H9 (cell line): ENCODE data around the gene RPS8. TPM values are rescaled to one million over a fixed set of nuclear protein-coding genes. Genes with fewer than 3 reads are reported as not detected.

Experiments
- DNase-seq: peaks from one replicate; pipeline ENCODE4 v3.0.0-alpha.2; 2017
- H2AFZ ChIP-seq: one replicate; pipeline ENCODE4 v1.6.1; 2013; ENCODE audit warnings: mild to moderate bottlenecking, low read length, control low read depth, moderate library complexity
- H2AK5ac ChIP-seq: 2 replicates; pipeline ENCODE4 v1.6.1; 2013; ENCODE audit warnings: low read length, control low read depth, mixed read lengths; ENCODE audit not compliant: insufficient read length
- H2BK120ac ChIP-seq: one replicate; pipeline ENCODE4 v1.6.1; 2013; ENCODE audit warnings: low read depth, mild to moderate bottlenecking, low read length, control low read depth, inconsistent platforms; ENCODE audit not compliant: poor library complexity, severe bottlenecking
- H2BK12ac ChIP-seq: 2 replicates; pipeline ENCODE4 v1.6.1; 2013; ENCODE audit warnings: low read length, control low read depth, mixed read lengths, low read depth; ENCODE audit not compliant: insufficient read length
- H2BK15ac ChIP-seq: 2 replicates; pipeline ENCODE4 v1.6.1; 2013; ENCODE audit warnings: low read depth, low read length, control low read depth
- H2BK20ac ChIP-seq: one replicate; pipeline ENCODE4 v1.6.1; 2013; ENCODE audit warnings: low read depth, mild to moderate bottlenecking, low read length, control low read depth, inconsistent platforms; ENCODE audit not compliant: poor library complexity, severe bottlenecking
- H2BK5ac ChIP-seq: 2 replicates; pipeline ENCODE4 v1.6.1; 2013; ENCODE audit warnings: low read length, control low read depth, mixed read lengths; ENCODE audit not compliant: insufficient read length
- H3K14ac ChIP-seq: 2 replicates; pipeline ENCODE4 v1.6.1; 2013; ENCODE audit warnings: low read length, control low read depth; ENCODE audit not compliant: insufficient read depth
- H3K18ac ChIP-seq: 2 replicates; pipeline ENCODE4 v1.6.1; 2013; ENCODE audit warnings: low read depth, mild to moderate bottlenecking, mixed read lengths, low read length, control low read depth; ENCODE audit not compliant: insufficient read length
- H3K23ac ChIP-seq: 2 replicates; pipeline ENCODE4 v1.6.1; 2013; ENCODE audit warnings: low read length, control low read depth, mixed read lengths, low read depth; ENCODE audit not compliant: insufficient read length
- H3K23me2 ChIP-seq: 2 replicates; pipeline ENCODE4 v1.6.1; 2013; ENCODE audit warnings: low read depth, mild to moderate bottlenecking, mixed read lengths, low read length, control low read depth; ENCODE audit not compliant: insufficient read length, poor library complexity, severe bottlenecking
- H3K27ac ChIP-seq: 2 replicates; pipeline ENCODE4 v1.5.1; 2013; ENCODE audit warnings: low read length, control low read depth, mixed read lengths, low read depth; ENCODE audit not compliant: insufficient read length
- H3K27me3 ChIP-seq: 2 replicates; pipeline ENCODE4 v1.6.1; 2013; ENCODE audit warnings: low read length, control low read depth, inconsistent platforms; ENCODE audit not compliant: insufficient read depth
- H3K4ac ChIP-seq: 2 replicates; pipeline ENCODE4 v1.6.1; 2013; ENCODE audit warnings: low read depth, mild to moderate bottlenecking, control low read depth, inconsistent platforms, low read length, moderate library complexity
- H3K4me1 ChIP-seq: 2 replicates; pipeline ENCODE4 v1.6.1; 2013; ENCODE audit warnings: low read length, control low read depth, inconsistent platforms; ENCODE audit not compliant: insufficient read depth
- H3K4me2 ChIP-seq: 2 replicates; pipeline ENCODE4 v1.6.1; 2013; ENCODE audit warnings: low read length, control low read depth, mixed read lengths; ENCODE audit not compliant: insufficient read length, insufficient read depth
- H3K56ac ChIP-seq: 2 replicates; pipeline ENCODE4 v1.6.1; 2013; ENCODE audit warnings: low read depth, mild to moderate bottlenecking, mixed read lengths, low read length, control low read depth; ENCODE audit not compliant: insufficient read length
- H3K79me1 ChIP-seq: 2 replicates; pipeline ENCODE4 v1.6.1; 2013; ENCODE audit warnings: low read depth, mild to moderate bottlenecking, moderate library complexity, low read length, control low read depth, inconsistent platforms; ENCODE audit not compliant: insufficient read depth, poor library complexity, severe bottlenecking
- H3K79me2 ChIP-seq: 2 replicates; pipeline ENCODE4 v1.6.1; 2013; ENCODE audit warnings: low read length, control low read depth, inconsistent platforms; ENCODE audit not compliant: insufficient read depth
- H3K9ac ChIP-seq: 2 replicates; pipeline ENCODE4 v1.6.1; 2013; ENCODE audit warnings: low read length, control low read depth, mixed read lengths; ENCODE audit not compliant: insufficient read length; ENCODE audit errors: extremely low read depth
- H3K9me3 ChIP-seq: one replicate; pipeline ENCODE4 v1.6.1; 2013; ENCODE audit warnings: low read depth, low read length, inconsistent platforms; ENCODE audit not compliant: control insufficient read depth
- H3T11ph ChIP-seq: one replicate; pipeline ENCODE4 v1.6.1; 2013; ENCODE audit warnings: mild to moderate bottlenecking, low read length, control low read depth, inconsistent platforms
- H4K20me1 ChIP-seq: one replicate; pipeline ENCODE4 v1.6.1; 2013; ENCODE audit not compliant: control insufficient read depth, insufficient read length, insufficient read depth
- H4K5ac ChIP-seq: 2 replicates; pipeline ENCODE4 v1.6.1; 2013; ENCODE audit warnings: low read depth, mild to moderate bottlenecking, mixed read lengths, low read length, control low read depth; ENCODE audit not compliant: insufficient read length
- H4K8ac ChIP-seq: replicated peaks from 2 replicates; pipeline ENCODE4 v1.6.1; 2013; ENCODE audit warnings: low read length, control low read depth, mixed read lengths, low read depth; ENCODE audit not compliant: insufficient read length
- H4K91ac ChIP-seq: 2 replicates; pipeline ENCODE4 v1.6.1; 2013; ENCODE audit warnings: low read depth, mild to moderate bottlenecking, moderate library complexity, mixed read lengths, low read length, control low read depth; ENCODE audit not compliant: insufficient read length
- H3K27ac Mint-ChIP-seq, 3 experiments: 2 replicates in 2 of 3; 3 replicates in 1 of 3; pipeline ENCODE4 v1.8.0; 2020 to 2021; ENCODE audit warnings: mixed read lengths in 3 of 3, mild to moderate bottlenecking in 1 of 3, moderate library complexity in 1 of 3
- H3K27me3 Mint-ChIP-seq: 2 replicates; pipeline ENCODE4 v1.8.0; 2021; ENCODE audit warnings: low read depth, mild to moderate bottlenecking, moderate library complexity, mixed read lengths
- H3K36me3 Mint-ChIP-seq, 3 experiments: 2 replicates in 2 of 3; 3 replicates in 1 of 3; pipeline ENCODE4 v1.8.0; 2020 to 2021; ENCODE audit warnings: low read depth in 3 of 3, mixed read lengths in 3 of 3; ENCODE audit not compliant: insufficient read depth in 1 of 3
- H3K4me1 Mint-ChIP-seq, 2 experiments: 2 replicates each; pipeline ENCODE4 v1.8.0; 2020; ENCODE audit warnings: mixed read lengths in 2 of 2
- H3K4me3 Mint-ChIP-seq, 2 experiments: 2 replicates in 1 of 2; 3 replicates in 1 of 2; pipeline ENCODE4 v1.8.0; 2020 to 2021; ENCODE audit warnings: mild to moderate bottlenecking in 2 of 2, mixed read lengths in 2 of 2, moderate library complexity in 1 of 2
- H3K9me3 Mint-ChIP-seq, 2 experiments: 2 replicates in 1 of 2; 3 replicates in 1 of 2; pipeline ENCODE4 v1.8.0; 2020; ENCODE audit warnings: mild to moderate bottlenecking in 2 of 2, mixed read lengths in 2 of 2, moderate library complexity in 1 of 2
- WGBS: extraction: QIAGEN DNeasy Blood & Tissue Kit; methylation state at CpG from one replicate; pipeline ENCODE4 v1.1.7; 2013; ENCODE audit warnings: missing lambda C conversion rate, low lambda C conversion rate, mixed read lengths; ENCODE audit not compliant: insufficient read length; ENCODE audit errors: extremely low coverage; 5-methylcytosine and 5-hydroxymethylcytosine counted together
- total RNA-seq: library from RNA; stranded (reverse); gene quantifications from 2 replicates; pipeline ENCODE4 v1.2.1, GENCODE V29; 2021
- TF ChIP-seq, protein P1 (sequence below): fragments of 200-600 bp; sonication (generic); conservative IDR thresholded peaks from 3 replicates; pipeline ENCODE4 v1.8.0; 2021; ENCODE audit warnings: antibody characterized with exemption, mild to moderate bottlenecking

RPS8 gene
- total RNA-seq, 1 experiment from 2014 or later: 2,591 TPM

DNA sequence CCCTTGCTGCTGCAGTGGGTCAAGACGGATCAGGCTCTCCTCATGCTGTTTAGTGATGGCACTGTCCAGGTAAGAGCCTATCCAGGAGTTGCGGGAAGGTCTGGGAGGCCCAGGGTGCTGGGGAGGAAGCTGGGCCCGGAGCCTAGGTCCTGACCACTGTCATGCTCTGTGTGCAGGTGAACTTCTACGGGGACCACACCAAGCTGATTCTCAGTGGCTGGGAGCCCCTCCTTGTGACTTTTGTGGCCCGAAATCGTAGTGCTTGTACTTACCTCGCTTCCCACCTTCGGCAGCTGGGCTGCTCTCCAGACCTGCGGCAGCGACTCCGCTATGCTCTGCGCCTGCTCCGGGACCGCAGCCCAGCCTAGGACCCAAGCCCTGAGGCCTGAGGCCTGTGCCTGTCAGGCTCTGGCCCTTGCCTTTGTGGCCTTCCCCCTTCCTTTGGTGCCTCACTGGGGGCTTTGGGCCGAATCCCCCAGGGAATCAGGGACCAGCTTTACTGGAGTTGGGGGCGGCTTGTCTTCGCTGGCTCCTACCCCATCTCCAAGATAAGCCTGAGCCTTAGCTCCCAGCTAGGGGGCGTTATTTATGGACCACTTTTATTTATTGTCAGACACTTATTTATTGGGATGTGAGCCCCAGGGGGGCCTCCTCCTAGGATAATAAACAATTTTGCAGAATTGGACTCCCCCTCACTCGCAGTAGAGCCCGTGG lies 30.1 kb downstream of the RPS8 start:
- Histone ChIP-seq H3K27ac (no peak overlapping the region), H2BK12ac (no peak overlapping the region), H3K56ac (no peak overlapping the region), H3K4me2 (no peak overlapping the region), H3K4me1 (peaks cover 10% of the 10 kb centered on the region; the same call in 1 of the 2 replicates), H3K27me3 (no peaks in the 10 kb centered on the region), H3K79me1 (no peaks in the 10 kb centered on the region), H3K14ac (no peak overlapping the region), H2BK5ac (no peak overlapping the region), H3K4ac (no peak overlapping the region), H3K23me2 (peaks cover 8% of the 10 kb centered on the region), H2AFZ (no peak overlapping the region), H3K9me3 (no peaks in the 10 kb centered on the region), H4K20me1 (no peaks in the 10 kb centered on the region), H4K91ac (peak overlapping the region; percentile 19), H2BK20ac (no peak overlapping the region), H3K9ac (no peak overlapping the region), H3K23ac (no peak overlapping the region), H3K79me2 (no peaks in the 10 kb centered on the region), H2BK120ac (no peak overlapping the region), H2BK15ac (no peak overlapping the region), H3T11ph (no peak overlapping the region), H4K8ac (no peak overlapping the region), H2AK5ac (no peak overlapping the region), H4K5ac (no peak overlapping the region), H3K18ac (no peak overlapping the region)
- WGBS: no CpG with 5 or more reads among the region's 20 CpGs
- Mint-ChIP-seq H3K36me3 (peaks cover 3 to 44% (median 26%) of the 10 kb centered on the region in 3 experiments), H3K4me3 (no peak overlapping the region), H3K27me3 (peaks cover 3% of the 10 kb centered on the region), H3K9me3 (no peaks in the 10 kb centered on the region), H3K4me1 (peaks cover 38 to 40% of the 10 kb centered on the region in 2 experiments), H3K27ac (peak overlapping the region; percentile 31 to 92 (median 88); a peak in 4 of 7 replicates)
- peak; percentile 36 for DNase-seq
- TF ChIP-seq, protein P1, sequence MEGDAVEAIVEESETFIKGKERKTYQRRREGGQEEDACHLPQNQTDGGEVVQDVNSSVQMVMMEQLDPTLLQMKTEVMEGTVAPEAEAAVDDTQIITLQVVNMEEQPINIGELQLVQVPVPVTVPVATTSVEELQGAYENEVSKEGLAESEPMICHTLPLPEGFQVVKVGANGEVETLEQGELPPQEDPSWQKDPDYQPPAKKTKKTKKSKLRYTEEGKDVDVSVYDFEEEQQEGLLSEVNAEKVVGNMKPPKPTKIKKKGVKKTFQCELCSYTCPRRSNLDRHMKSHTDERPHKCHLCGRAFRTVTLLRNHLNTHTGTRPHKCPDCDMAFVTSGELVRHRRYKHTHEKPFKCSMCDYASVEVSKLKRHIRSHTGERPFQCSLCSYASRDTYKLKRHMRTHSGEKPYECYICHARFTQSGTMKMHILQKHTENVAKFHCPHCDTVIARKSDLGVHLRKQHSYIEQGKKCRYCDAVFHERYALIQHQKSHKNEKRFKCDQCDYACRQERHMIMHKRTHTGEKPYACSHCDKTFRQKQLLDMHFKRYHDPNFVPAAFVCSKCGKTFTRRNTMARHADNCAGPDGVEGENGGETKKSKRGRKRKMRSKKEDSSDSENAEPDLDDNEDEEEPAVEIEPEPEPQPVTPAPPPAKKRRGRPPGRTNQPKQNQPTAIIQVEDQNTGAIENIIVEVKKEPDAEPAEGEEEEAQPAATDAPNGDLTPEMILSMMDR: no peak; the same call in 2 of the 3 replicates
